Endothelial cell (in vitro differentiated cells): ENCODE measurements around the gene KAT2B. TPM values are rescaled to one million over a fixed set of nuclear protein-coding genes. Genes with fewer than 3 reads are reported as not detected.

Experiments used
- DNase-seq: peaks from one replicate; pipeline ENCODE4 v3.0.0; 2021; ENCODE audit warnings: low spot score
- H3K27ac Mint-ChIP-seq: one replicate; pipeline ENCODE4 v1.8.0; 2021; ENCODE audit warnings: mixed read lengths, inconsistent platforms; ENCODE audit not compliant: unreplicated experiment
- H3K27me3 Mint-ChIP-seq: one replicate; pipeline ENCODE4 v1.8.0; 2021; ENCODE audit warnings: mild to moderate bottlenecking, moderate library complexity, mixed read lengths, inconsistent platforms; ENCODE audit not compliant: unreplicated experiment
- H3K36me3 Mint-ChIP-seq: one replicate; pipeline ENCODE4 v1.8.0; 2021; ENCODE audit warnings: mild to moderate bottlenecking, low read depth, mixed read lengths, inconsistent platforms; ENCODE audit not compliant: unreplicated experiment
- H3K4me1 Mint-ChIP-seq: one replicate; pipeline ENCODE4 v1.8.0; 2021; ENCODE audit warnings: mild to moderate bottlenecking, mixed read lengths, inconsistent platforms; ENCODE audit not compliant: unreplicated experiment
- H3K4me3 Mint-ChIP-seq: one replicate; pipeline ENCODE4 v1.8.0; 2021; ENCODE audit warnings: mild to moderate bottlenecking, mixed read lengths, inconsistent platforms; ENCODE audit not compliant: unreplicated experiment
- H3K9me3 Mint-ChIP-seq: one replicate; pipeline ENCODE4 v1.8.0; 2021; ENCODE audit warnings: mixed read lengths, inconsistent platforms; ENCODE audit not compliant: unreplicated experiment
- total RNA-seq: library from RNA; stranded (reverse); fragmentation: NEBNext Ultra II Directional; extraction: Animal tissue kit (Norgen Biotek cat#: 25700); gene quantifications from one replicate; pipeline ENCODE4 v1.2.1, GENCODE V29; 2021; ENCODE audit not compliant: unreplicated experiment
- TF ChIP-seq, protein P1 (sequence below): fragments of 200-600 bp; sonication (generic); IDR thresholded peaks from one replicate; pipeline ENCODE4 v1.5.0; 2021; ENCODE audit warnings: antibody characterized with exemption; ENCODE audit not compliant: unreplicated experiment

The KAT2B gene
- total RNA-seq, 1 donor from 2014 or later, result 15.9 TPM

DNA sequence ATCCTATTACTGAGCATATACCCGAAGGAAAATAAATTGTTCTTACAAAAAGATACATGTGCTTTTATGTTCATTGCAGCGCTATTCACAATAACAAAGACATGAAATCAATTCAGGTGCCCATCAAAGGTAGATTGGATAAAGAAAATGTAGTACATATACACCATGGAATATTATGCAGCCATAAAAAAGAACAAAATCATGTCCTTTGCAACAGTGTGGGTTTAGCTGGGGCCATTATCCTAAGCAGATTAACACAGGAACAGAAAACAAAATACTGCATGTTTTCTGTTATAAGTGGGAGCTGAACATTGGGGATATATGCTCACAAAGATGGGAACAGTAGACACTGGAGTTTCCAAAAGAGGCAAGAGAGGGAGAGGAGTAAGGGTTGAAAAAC, 103.3 kb downstream of the KAT2B start:
- no peaks in the 10 kb centered on the region for H3K36me3 Mint-ChIP-seq
- peaks cover 11% of the 10 kb centered on the region for H3K4me1 Mint-ChIP-seq
- no peak for DNase-seq
- H3K4me3 Mint-ChIP-seq, result no peak overlapping the region
- no peaks in the 10 kb centered on the region for H3K27me3 Mint-ChIP-seq
- H3K27ac Mint-ChIP-seq, result no peak overlapping the region
- no peaks in the 10 kb centered on the region for H3K9me3 Mint-ChIP-seq
- TF ChIP-seq, protein P1, sequence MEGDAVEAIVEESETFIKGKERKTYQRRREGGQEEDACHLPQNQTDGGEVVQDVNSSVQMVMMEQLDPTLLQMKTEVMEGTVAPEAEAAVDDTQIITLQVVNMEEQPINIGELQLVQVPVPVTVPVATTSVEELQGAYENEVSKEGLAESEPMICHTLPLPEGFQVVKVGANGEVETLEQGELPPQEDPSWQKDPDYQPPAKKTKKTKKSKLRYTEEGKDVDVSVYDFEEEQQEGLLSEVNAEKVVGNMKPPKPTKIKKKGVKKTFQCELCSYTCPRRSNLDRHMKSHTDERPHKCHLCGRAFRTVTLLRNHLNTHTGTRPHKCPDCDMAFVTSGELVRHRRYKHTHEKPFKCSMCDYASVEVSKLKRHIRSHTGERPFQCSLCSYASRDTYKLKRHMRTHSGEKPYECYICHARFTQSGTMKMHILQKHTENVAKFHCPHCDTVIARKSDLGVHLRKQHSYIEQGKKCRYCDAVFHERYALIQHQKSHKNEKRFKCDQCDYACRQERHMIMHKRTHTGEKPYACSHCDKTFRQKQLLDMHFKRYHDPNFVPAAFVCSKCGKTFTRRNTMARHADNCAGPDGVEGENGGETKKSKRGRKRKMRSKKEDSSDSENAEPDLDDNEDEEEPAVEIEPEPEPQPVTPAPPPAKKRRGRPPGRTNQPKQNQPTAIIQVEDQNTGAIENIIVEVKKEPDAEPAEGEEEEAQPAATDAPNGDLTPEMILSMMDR, result no peak

DNA sequence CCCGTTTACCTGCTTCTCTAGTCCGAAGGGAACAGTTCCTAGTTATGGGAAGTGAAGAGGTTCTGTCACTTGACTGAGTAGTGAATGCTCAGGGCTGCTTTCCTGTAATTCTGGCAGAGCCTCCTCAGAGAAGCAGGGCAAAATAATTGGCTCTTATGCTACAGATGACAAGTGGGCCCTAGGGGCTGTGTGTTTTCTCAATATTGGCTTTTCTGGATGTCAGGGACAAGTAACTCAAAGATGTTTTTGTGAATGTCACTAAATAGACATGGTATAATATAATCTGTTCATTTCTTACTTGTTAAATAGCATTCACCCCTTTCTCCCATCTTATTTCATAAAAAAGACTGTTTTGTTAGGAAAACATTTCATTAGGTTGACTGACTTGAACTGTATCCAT, 105.6 kb downstream of the KAT2B start:
- no peak overlapping the region for H3K4me3 Mint-ChIP-seq
- no peaks in the 10 kb centered on the region for H3K36me3 Mint-ChIP-seq
- no peak for DNase-seq
- TF ChIP-seq, protein P1, result no peak
- no peaks in the 10 kb centered on the region for H3K27me3 Mint-ChIP-seq
- no peak overlapping the region for H3K27ac Mint-ChIP-seq
- peaks cover 11% of the 10 kb centered on the region for H3K4me1 Mint-ChIP-seq
- H3K9me3 Mint-ChIP-seq, result no peaks in the 10 kb centered on the region

DNA sequence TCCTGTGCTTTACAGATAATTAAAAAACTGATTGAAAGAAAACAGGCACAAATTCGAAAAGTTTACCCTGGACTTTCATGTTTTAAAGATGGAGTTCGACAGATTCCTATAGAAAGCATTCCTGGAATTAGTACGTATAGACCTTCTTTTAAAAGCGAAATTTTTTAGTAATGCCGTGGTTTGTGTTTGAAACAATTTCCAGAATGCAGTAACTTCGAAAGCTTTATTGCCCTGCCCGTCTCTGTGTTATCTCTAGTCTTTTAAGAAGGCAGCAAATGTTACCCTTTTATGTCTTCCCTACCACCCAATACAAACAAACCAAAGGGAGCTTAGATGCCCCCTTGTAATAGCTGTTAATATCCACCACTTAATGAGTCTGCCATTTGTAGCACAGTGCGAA, 106.1 kb downstream of the KAT2B start:
- H3K9me3 Mint-ChIP-seq, result no peaks in the 10 kb centered on the region
- H3K4me3 Mint-ChIP-seq, result no peak overlapping the region
- peaks cover 11% of the 10 kb centered on the region for H3K4me1 Mint-ChIP-seq
- no peak overlapping the region for H3K27ac Mint-ChIP-seq
- no peak for DNase-seq
- H3K36me3 Mint-ChIP-seq, result no peaks in the 10 kb centered on the region
- TF ChIP-seq, protein P1, result no peak
- no peaks in the 10 kb centered on the region for H3K27me3 Mint-ChIP-seq

DNA sequence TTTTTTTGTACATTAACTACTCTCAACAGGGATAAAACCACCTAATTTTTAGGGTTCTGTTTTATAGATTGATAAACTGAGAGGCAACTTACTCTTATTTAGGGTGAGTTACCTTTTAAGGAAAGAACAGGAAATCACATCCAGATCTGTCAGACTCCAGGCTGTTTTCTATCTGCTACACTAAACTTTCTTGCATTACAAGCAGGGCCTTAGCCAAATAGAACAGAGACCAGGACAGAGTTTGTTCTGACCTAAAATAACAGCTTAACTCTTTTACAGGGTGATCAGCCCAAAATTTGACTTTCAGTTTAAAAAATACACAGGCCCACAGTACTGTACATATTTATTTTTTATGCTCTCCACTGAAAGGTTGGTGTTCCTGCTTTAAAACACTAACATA, 107.1 kb downstream of the KAT2B start:
- no peaks in the 10 kb centered on the region for H3K36me3 Mint-ChIP-seq
- peaks cover 8% of the 10 kb centered on the region for H3K4me1 Mint-ChIP-seq
- no peak overlapping the region for H3K4me3 Mint-ChIP-seq
- H3K27me3 Mint-ChIP-seq, result no peaks in the 10 kb centered on the region
- TF ChIP-seq, protein P1, result no peak
- DNase-seq, result no peak
- H3K9me3 Mint-ChIP-seq, result no peaks in the 10 kb centered on the region
- no peak overlapping the region for H3K27ac Mint-ChIP-seq

DNA sequence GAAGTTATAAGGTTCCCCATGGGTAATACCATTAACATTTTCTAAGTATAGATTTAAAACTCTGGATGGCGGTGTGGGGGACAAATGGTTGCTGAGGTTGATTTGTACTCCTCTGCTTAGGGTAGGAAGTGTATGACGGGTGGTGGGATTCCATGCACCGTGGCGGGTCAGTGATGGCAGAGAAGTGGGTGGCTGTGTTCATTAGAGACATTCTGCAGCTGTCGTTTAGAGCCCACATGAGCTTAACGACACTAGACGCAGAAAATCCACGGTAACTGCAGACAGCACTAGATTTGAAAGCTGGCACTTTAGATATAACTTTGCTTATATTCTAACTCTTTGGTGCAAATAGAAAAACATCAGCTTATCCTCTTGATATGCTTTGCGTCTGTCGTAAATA, 108.2 kb downstream of the KAT2B start:
- H3K9me3 Mint-ChIP-seq, result no peaks in the 10 kb centered on the region
- no peak overlapping the region for H3K27ac Mint-ChIP-seq
- TF ChIP-seq, protein P1, result no peak
- H3K27me3 Mint-ChIP-seq, result no peaks in the 10 kb centered on the region
- no peaks in the 10 kb centered on the region for H3K36me3 Mint-ChIP-seq
- H3K4me1 Mint-ChIP-seq, result peaks cover 8% of the 10 kb centered on the region
- H3K4me3 Mint-ChIP-seq, result no peak overlapping the region
- no peak for DNase-seq
